B cell (primary cell): ENCODE measurements around the gene SPON2. TPM values are rescaled to one million over a fixed set of nuclear protein-coding genes. Genes with fewer than 3 reads are reported as not detected.
A peak's percentile ranks its signal among the peaks of the same experiment; 100 is the strongest.

Source experiments
- ATAC-seq: fragments of 200-7000 bp; cut with Tn5 transposase; one replicate; pipeline ENCODE4 v1.10.0; 2021; ENCODE audit warnings: low read depth, mild to moderate bottlenecking, moderate number of reproducible peaks, moderate library complexity
- CTCF ChIA-PET: fragments of 350-600 bp; sonication (Branson Sonifier 250); formaldehyde crosslinking; loops from one replicate; lab custom pipeline; 2021; ENCODE audit warnings: antibody characterized with exemption, inconsistent platforms; lab: Charles Lee
- POLR2A ChIA-PET: fragments of 350-600 bp; sonication (Branson Sonifier 250); formaldehyde crosslinking; loops from one replicate; lab custom pipeline; 2021; ENCODE audit warnings: antibody characterized with exemption; lab: Charles Lee
- DNase-seq: peaks from one replicate; pipeline ENCODE4 v3.0.0; 2013
- H2AFZ ChIP-seq: 2 replicates; pipeline ENCODE4 v1.6.1; 2012; ENCODE audit warnings: mild to moderate bottlenecking, low read depth, low read length; ENCODE audit not compliant: insufficient read depth, poor library complexity, severe bottlenecking
- H3K27ac ChIP-seq, 2 donors: 1 replicate in 1 of 2; 2 replicates in 1 of 2; pipeline ENCODE4 v1.5.1; 2012 to 2013; ENCODE audit warnings: low read length in 2 of 2, mild to moderate bottlenecking in 2 of 2, moderate library complexity in 1 of 2
- H3K27me3 ChIP-seq, 4 experiments: fragments of 200-600 bp in 1 of 4; sonication (generic) in 1 of 4; replicated peaks in 1 of 4; 1 replicate in 2 of 4; 2 replicates in 2 of 4; pipeline versions ENCODE4 v1.6.1 to v1.7.0; 2013 to 2016; ENCODE audit warnings: low read length in 3 of 4, mild to moderate bottlenecking in 2 of 4, mixed read lengths in 1 of 4, moderate library complexity in 1 of 4; ENCODE audit not compliant: insufficient read depth in 4 of 4, control insufficient read depth in 3 of 4; ENCODE audit errors: control extremely low read depth in 1 of 4
- H3K36me3 ChIP-seq, 2 experiments: replicated peaks in 1 of 2; 1 replicate in 1 of 2; 2 replicates in 1 of 2; pipeline versions ENCODE4 v1.6.1 to v1.7.1; 2013; ENCODE audit warnings: low read length in 1 of 2; ENCODE audit not compliant: insufficient read depth in 2 of 2, control insufficient read depth in 1 of 2; ENCODE audit errors: control extremely low read depth in 1 of 2, extremely low read depth in 1 of 2
- H3K4me1 ChIP-seq, 2 donors: fragments of 200-600 bp in 1 of 2; sonication (generic) in 1 of 2; 1 replicate in 1 of 2; 2 replicates in 1 of 2; pipeline versions ENCODE4 v1.5.1 to v1.6.1; 2013 to 2017; ENCODE audit warnings: low read length in 2 of 2; ENCODE audit not compliant: control insufficient read depth in 2 of 2, insufficient read depth in 2 of 2
- H3K4me2 ChIP-seq: replicated peaks from 2 replicates; pipeline ENCODE3; 2012; ENCODE audit warnings: mild to moderate bottlenecking, low read depth, low read length; ENCODE audit not compliant: poor library complexity, severe bottlenecking
- H3K4me3 ChIP-seq, 5 experiments: fragments of 200-600 bp in 1 of 5; sonication (generic) in 1 of 5; 1 replicate in 3 of 5; 2 replicates in 2 of 5; pipeline versions ENCODE4 v1.5.1 to v1.7.0; 2011 to 2016; ENCODE audit warnings: low read length in 4 of 5, mild to moderate bottlenecking in 4 of 5, low read depth in 2 of 5, control low read depth in 1 of 5, moderate library complexity in 1 of 5; ENCODE audit not compliant: insufficient read depth in 1 of 5; ENCODE audit errors: control extremely low read depth in 1 of 5, extremely low read depth in 1 of 5
- H3K79me2 ChIP-seq: fragments of 200-600 bp; sonication (generic); one replicate; pipeline ENCODE4 v1.6.0; 2016; ENCODE audit warnings: low read length; ENCODE audit not compliant: control insufficient read depth, insufficient read depth
- H3K9ac ChIP-seq: fragments of 200-600 bp; sonication (generic); 2 replicates; pipeline ENCODE4 v1.6.1; 2017; ENCODE audit warnings: mild to moderate bottlenecking, low read length, moderate library complexity
- H3K9me3 ChIP-seq, 3 donors: one replicate each; pipeline versions ENCODE4 v1.6.1 to v1.7.1; 2013; ENCODE audit warnings: low read length in 2 of 3; ENCODE audit not compliant: control insufficient read depth in 2 of 3, insufficient read depth in 1 of 3; ENCODE audit errors: control extremely low read depth in 1 of 3
- H4K20me1 ChIP-seq: 2 replicates; pipeline ENCODE4 v1.6.0; 2012; ENCODE audit warnings: mild to moderate bottlenecking, low read length; ENCODE audit not compliant: insufficient read depth, control insufficient read depth, poor library complexity, severe bottlenecking
- H3K27ac Mint-ChIP-seq: one replicate; pipeline ENCODE4 v1.8.0; 2021; ENCODE audit warnings: mixed read lengths
- H3K27me3 Mint-ChIP-seq: one replicate; pipeline ENCODE4 v1.8.0; 2021; ENCODE audit warnings: mixed read lengths
- H3K4me1 Mint-ChIP-seq: one replicate; pipeline ENCODE4 v1.8.0; 2021; ENCODE audit warnings: mixed read lengths
- H3K4me3 Mint-ChIP-seq: one replicate; pipeline ENCODE4 v1.8.0; 2021; ENCODE audit warnings: mixed read lengths
- H3K9me3 Mint-ChIP-seq: one replicate; pipeline ENCODE4 v1.8.0; 2022; ENCODE audit warnings: mixed read lengths; ENCODE audit not compliant: insufficient read depth
- CTCF ChIP-seq: fragments of 200-600 bp; IDR thresholded peaks from one replicate; pipeline ENCODE4 v1.8.0; 2022; ENCODE audit warnings: antibody characterized with exemption, mild to moderate bottlenecking
- EZH2 ChIP-seq: IDR thresholded peaks from 2 replicates; pipeline ENCODE4 v1.6.1; 2012; ENCODE audit warnings: borderline replicate concordance, low read depth, mild to moderate bottlenecking, moderate library complexity, low read length; ENCODE audit not compliant: insufficient read depth, poor library complexity, severe bottlenecking
- WGBS: methylation state at CpG from one replicate; pipeline ENCODE4 v1.1.5; 2013; ENCODE audit warnings: missing lambda C conversion rate; ENCODE audit not compliant: insufficient coverage; 5-methylcytosine and 5-hydroxymethylcytosine counted together
- intact Hi-C: fragments of 100-400 bp; cut with micrococcal nuclease; formaldehyde crosslinking; loops from one replicate; pipeline ENCODE4 v1.10.0; 2022
- polyA plus RNA-seq: library from polyadenylated mRNA; depleted of rRNA; stranded (reverse); fragments of >200 nt; gene quantifications from 2 replicates; pipeline ENCODE4 v1.2.3, GENCODE V29; 2012
- total RNA-seq, 2 donors: library from RNA; stranded (reverse); fragments of 120-200 nt in 1 of 2; gene quantifications; 1 replicate in 1 of 2; 2 replicates in 1 of 2; pipeline versions ENCODE4 v1.2.3 to v1.2.4, GENCODE V29; 2013 to 2022

SPON2 gene
- total and polyA plus RNA-seq, 2 donors (not counting 1 experiment from before 2014, with no cell fraction given), result 3.8 to 5.1 TPM

- TF ChIP-seq EZH2, result no peak
- no peak for TF ChIP-seq CTCF
- peaks cover 65% of the 10 kb centered on the region for H3K79me2 ChIP-seq
- H3K9me3 Mint-ChIP-seq, result no peaks in the 10 kb centered on the region
- ATAC-seq (no peak), DNase-seq (no peak)
- H4K20me1 ChIP-seq, result peaks cover 59% of the 10 kb centered on the region
- CTCF ChIA-PET, result no interaction called here
- peaks cover 39 to 50% of the 10 kb centered on the region in 2 donors for H3K4me1 ChIP-seq
- H3K9ac ChIP-seq, result no peak overlapping the region
- no peaks in the 10 kb centered on the region for H3K27me3 Mint-ChIP-seq
- no peak overlapping the region for H2AFZ ChIP-seq
- H3K4me3 ChIP-seq, result no peak overlapping the region
- no peak overlapping the region for H3K27ac Mint-ChIP-seq
- no peaks in the 10 kb centered on the region for H3K27me3 ChIP-seq
- POLR2A ChIA-PET, result interaction anchor here (0.5 kb wide), 1 partner anchor 503 kb away, joined by 8 read pairs; no protein-coding TSS in a partner anchor
- WGBS, result 90% methylated on average over 30 of the region's 33 CpGs
- H3K9me3 ChIP-seq, result no peaks in the 10 kb centered on the region
- no peak overlapping the region for H3K27ac ChIP-seq
- no peak overlapping the region for H3K4me3 Mint-ChIP-seq
- peaks cover 0 to 45% of the 10 kb centered on the region in 2 experiments for H3K36me3 ChIP-seq
- no peak overlapping the region for H3K4me2 ChIP-seq
- H3K4me1 Mint-ChIP-seq, result peaks cover 50% of the 10 kb centered on the region
- intact Hi-C loops, result no loop called here
Measured at GRCh38 chr4:1221155-1221870, 48.9 kb upstream of the SPON2 start.

GRCh38 chr4:1220566-1220965, 48.2 kb upstream of the SPON2 start:
- no peak for ATAC-seq
- peak overlapping the region; percentile 37 for H3K27ac Mint-ChIP-seq
- H3K4me1 Mint-ChIP-seq, result peaks cover 57% of the 10 kb centered on the region
- Histone ChIP-seq H3K4me2 (no peak overlapping the region), H3K4me1 (peaks cover 44 to 57% of the 10 kb centered on the region in 2 donors), H3K9me3 (no peaks in the 10 kb centered on the region), H2AFZ (no peak overlapping the region), H3K4me3 (no peak overlapping the region), H3K27me3 (no peaks in the 10 kb centered on the region), H3K79me2 (peaks cover 65% of the 10 kb centered on the region), H3K9ac (no peak overlapping the region), H4K20me1 (peaks cover 59% of the 10 kb centered on the region), H3K36me3 (peaks cover 0 to 44% of the 10 kb centered on the region in 2 experiments), H3K27ac (no peak overlapping the region)
- ChIA-PET POLR2A (interaction anchor here (0.5 kb wide), 1 partner anchor 503 kb away, joined by 8 read pairs; no protein-coding TSS in a partner anchor), CTCF (interaction anchor here (2.0 kb wide), 1 partner anchor 47 kb away, joined by 7 read pairs; no protein-coding TSS in a partner anchor)
- 99% methylated on average over 13 of the region's 16 CpGs for WGBS
- H3K4me3 Mint-ChIP-seq, result no peak overlapping the region
- TF ChIP-seq EZH2 (no peak), CTCF (no peak)
- no peaks in the 10 kb centered on the region for H3K27me3 Mint-ChIP-seq
- DNase-seq, result no peak
- intact Hi-C loops, result no loop called here
- no peaks in the 10 kb centered on the region for H3K9me3 Mint-ChIP-seq
